T-helper 1 cell treated with Interleukin-12 subunit alpha and Interleukin-12 subunit beta and Interleukin-4 antibody, amounts not matched to agents 30 μg/mL and 1 μg/mL, for 36 hours (primary cell): Measurements from ENCODE around the gene NPTXR.
"Not testable (repeated sequence)": the region's sequence is repeated elsewhere in the genome, so short reads cannot be mapped to it uniquely, and the experiment has no call there.

Experiments used
- H3K27ac Mint-ChIP-seq: one replicate; pipeline ENCODE4 v1.8.0; 2021; ENCODE audit warnings: mild to moderate bottlenecking, mixed read lengths
- H3K27me3 Mint-ChIP-seq: one replicate; pipeline ENCODE4 v1.8.0; 2021; ENCODE audit warnings: low read depth, mixed read lengths
- H3K36me3 Mint-ChIP-seq: one replicate; pipeline ENCODE4 v1.8.0; 2021; ENCODE audit warnings: low read depth, mixed read lengths
- H3K4me1 Mint-ChIP-seq: one replicate; pipeline ENCODE4 v1.8.0; 2021; ENCODE audit warnings: low read depth, mixed read lengths
- H3K4me3 Mint-ChIP-seq: one replicate; pipeline ENCODE4 v1.8.0; 2021; ENCODE audit warnings: mild to moderate bottlenecking, moderate library complexity, mixed read lengths
- H3K9me3 Mint-ChIP-seq: one replicate; pipeline ENCODE4 v1.8.0; 2021; ENCODE audit warnings: mixed read lengths

NPTXR gene

DNA sequence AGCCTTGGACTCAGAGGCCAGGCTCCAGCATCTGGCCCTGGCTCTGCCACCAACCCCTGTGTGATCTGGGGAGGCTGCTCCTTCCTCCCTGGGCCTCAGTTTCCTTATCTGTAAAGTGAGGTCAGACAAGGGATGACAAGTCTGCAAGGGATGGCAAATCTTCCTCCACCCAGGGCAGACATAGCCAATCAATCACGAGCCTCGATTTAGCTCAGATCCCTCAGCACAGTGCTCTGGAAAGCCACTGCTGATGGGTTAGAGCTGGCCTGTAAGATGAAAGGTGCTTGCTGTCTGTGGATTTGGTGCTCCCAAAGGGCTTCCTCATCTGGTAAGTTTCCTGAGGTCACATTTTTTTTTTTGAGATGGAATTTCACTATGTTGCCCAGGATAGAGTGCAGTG is 20.2 kb downstream of the NPTXR start:
- Mint-ChIP-seq H3K36me3 (no peaks in the 10 kb centered on the region), H3K4me3 (no peak overlapping the region), H3K27ac (no peak overlapping the region), H3K27me3 (no peaks in the 10 kb centered on the region), H3K4me1 (peaks cover 3% of the 10 kb centered on the region), H3K9me3 (no peaks in the 10 kb centered on the region)

DNA sequence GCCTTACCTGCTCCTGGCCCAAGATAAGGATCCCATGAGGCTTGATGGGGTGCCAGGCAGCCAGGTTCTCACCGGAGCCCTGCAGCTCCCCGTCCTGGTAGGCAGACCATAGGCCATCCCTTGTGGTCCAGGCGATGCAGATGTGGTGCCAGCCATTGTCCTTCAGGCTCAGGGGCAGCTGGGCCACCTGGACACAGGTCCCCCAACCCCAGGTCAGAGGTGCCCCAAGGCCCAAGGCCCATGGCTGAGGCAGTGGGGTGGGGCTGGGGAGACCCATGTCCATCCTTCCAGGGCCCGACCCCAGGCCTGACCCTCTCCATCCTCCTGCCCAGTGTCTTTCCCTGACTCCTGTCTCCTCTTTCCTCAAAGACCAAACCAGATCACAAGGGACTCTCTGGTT is 20.8 kb downstream of the NPTXR start:
- Mint-ChIP-seq H3K36me3 (no peaks in the 10 kb centered on the region), H3K4me1 (peaks cover 3% of the 10 kb centered on the region), H3K27me3 (no peaks in the 10 kb centered on the region), H3K4me3 (no peak overlapping the region), H3K9me3 (no peaks in the 10 kb centered on the region), H3K27ac (no peak overlapping the region)

DNA sequence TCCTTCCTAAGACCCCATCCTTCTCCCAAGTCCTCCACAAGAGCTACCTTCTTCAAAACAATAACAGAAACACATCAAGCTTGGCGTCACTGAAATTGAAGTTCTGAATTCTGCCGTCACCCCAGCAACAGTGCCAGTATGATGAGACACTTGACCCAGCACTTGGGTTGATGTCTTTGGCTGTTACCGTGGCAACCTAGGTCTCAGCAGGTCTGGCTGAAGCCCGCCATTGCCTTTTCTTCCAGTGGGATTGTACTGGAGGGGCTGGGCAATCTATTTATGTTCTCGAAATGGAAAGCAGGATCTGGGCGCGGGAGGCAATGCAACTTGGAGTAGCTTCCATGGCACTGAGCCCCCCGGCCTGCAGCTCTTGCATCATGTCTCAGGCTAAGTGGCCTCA is 23.8 kb downstream of the NPTXR start:
- no peak overlapping the region for H3K27ac Mint-ChIP-seq
- H3K36me3 Mint-ChIP-seq: no peaks in the 10 kb centered on the region
- peaks cover 3% of the 10 kb centered on the region for H3K4me1 Mint-ChIP-seq
- H3K4me3 Mint-ChIP-seq: no peak overlapping the region
- peaks cover 5% of the 10 kb centered on the region for H3K27me3 Mint-ChIP-seq
- H3K9me3 Mint-ChIP-seq: no peaks in the 10 kb centered on the region

DNA sequence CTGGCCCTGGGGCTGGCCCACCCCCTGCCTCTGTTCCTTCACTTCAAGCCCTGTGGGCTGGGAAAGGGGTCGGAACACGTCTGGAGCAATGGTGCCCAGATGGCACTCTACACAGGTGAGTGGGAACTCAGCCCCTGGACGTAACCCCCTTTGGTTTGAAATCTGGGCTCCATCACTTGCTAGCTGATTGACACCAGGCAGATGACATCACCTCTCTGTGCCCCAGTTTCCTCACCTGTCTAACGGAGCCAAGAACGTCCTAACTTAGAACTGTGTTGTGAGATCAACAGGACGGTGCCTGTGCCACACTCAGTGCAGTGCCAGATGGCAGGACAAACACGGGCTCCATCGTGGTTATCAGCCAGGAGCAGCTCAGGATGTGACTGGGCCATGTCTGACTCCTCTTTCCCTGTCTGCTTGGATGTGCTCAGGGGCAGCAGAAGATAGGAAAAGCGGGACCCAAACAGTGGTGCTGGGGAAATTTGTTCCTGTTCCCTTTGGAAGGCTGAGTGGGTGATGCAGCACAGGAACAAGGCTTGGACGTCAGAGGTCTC is 24.4 kb downstream of the NPTXR start:
- H3K36me3 Mint-ChIP-seq: no peaks in the 10 kb centered on the region
- peaks cover 5% of the 10 kb centered on the region for H3K27me3 Mint-ChIP-seq
- no peak overlapping the region for H3K27ac Mint-ChIP-seq
- H3K4me3 Mint-ChIP-seq: no peak overlapping the region
- no peaks in the 10 kb centered on the region for H3K9me3 Mint-ChIP-seq
- peaks cover 2% of the 10 kb centered on the region for H3K4me1 Mint-ChIP-seq

DNA sequence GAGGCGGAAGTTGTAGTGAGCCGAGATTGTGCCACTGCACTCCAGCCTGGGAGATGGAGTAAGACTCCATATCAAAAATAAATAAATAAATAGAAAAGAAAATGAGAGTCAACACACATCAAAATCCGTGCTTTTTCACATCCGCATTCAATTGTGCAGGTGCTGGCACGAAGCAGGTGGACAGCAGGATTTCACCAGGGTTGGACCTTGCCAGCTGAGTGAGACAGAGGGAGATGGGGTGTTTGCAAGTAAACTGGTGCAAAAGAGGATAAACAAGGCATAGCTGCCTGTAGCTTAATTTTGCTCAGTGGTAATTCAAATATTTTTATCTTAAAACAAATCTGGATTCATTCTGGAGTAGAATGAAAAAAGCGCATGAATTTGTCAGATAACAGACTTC is 26.6 kb downstream of the NPTXR start:
- H3K27ac Mint-ChIP-seq: no peak overlapping the region
- H3K36me3 Mint-ChIP-seq: no peaks in the 10 kb centered on the region
- H3K9me3 Mint-ChIP-seq: no peaks in the 10 kb centered on the region
- H3K4me3 Mint-ChIP-seq: no peak overlapping the region
- H3K27me3 Mint-ChIP-seq: peaks cover 5% of the 10 kb centered on the region
- no peaks in the 10 kb centered on the region for H3K4me1 Mint-ChIP-seq

- H3K27ac Mint-ChIP-seq: no peak overlapping the region
- H3K9me3 Mint-ChIP-seq: no peaks in the 10 kb centered on the region
- H3K4me1 Mint-ChIP-seq: no peaks in the 10 kb centered on the region
- H3K27me3 Mint-ChIP-seq: peaks cover 10% of the 10 kb centered on the region
- no peak overlapping the region for H3K4me3 Mint-ChIP-seq
- no peaks in the 10 kb centered on the region for H3K36me3 Mint-ChIP-seq
Measured at GRCh38 chr22:38815842-38816241, 28.0 kb downstream of the NPTXR start.

GRCh38 chr22:38811241-38811640 is 32.6 kb downstream of the NPTXR start:
- Mint-ChIP-seq H3K4me3 (no peak overlapping the region), H3K27ac (no peak overlapping the region), H3K36me3 (no peaks in the 10 kb centered on the region), H3K4me1 (no peaks in the 10 kb centered on the region), H3K27me3 (peaks cover 6% of the 10 kb centered on the region), H3K9me3 (peaks cover 9% of the 10 kb centered on the region)

DNA sequence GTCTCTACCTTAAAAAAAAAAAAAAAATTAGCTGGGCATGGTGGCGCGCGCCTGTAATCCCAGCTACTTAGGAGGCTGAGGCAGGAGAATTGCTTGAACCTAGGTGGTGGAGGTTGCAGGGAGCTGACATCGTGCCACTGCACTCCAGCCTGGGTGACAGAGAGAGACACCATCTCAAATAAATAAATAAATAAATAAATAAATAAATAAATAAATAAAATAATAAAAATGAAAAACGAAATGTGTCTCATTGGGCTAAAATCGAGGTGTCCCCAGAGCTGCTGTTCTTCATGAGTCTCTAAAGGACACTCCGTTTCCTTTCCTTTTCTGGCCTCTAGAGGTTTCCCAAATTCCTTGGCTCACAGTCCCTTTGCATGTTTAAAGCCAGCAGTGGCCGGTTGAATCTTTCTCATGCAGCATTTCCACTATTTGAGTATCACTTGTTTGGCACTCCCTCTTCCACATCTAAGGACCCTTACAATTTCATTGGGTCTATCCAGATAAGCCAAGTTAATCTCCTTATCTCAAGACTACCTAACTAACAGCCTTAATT is 38.7 kb downstream of the NPTXR start:
- not testable (repeated sequence) for H3K4me3 Mint-ChIP-seq, H3K36me3 Mint-ChIP-seq, H3K4me1 Mint-ChIP-seq, H3K9me3 Mint-ChIP-seq, H3K27ac Mint-ChIP-seq
- peaks cover 24% of the 10 kb centered on the region for H3K27me3 Mint-ChIP-seq

- Mint-ChIP-seq H3K27ac (no peak overlapping the region), H3K4me1 (peaks cover 8% of the 10 kb centered on the region), H3K27me3 (peaks cover 31% of the 10 kb centered on the region), H3K36me3 (peaks cover 2% of the 10 kb centered on the region), H3K9me3 (peaks cover 3% of the 10 kb centered on the region), H3K4me3 (no peak overlapping the region)
Measured at GRCh38 chr22:38802671-38803121, 41.1 kb downstream of the NPTXR start.

DNA sequence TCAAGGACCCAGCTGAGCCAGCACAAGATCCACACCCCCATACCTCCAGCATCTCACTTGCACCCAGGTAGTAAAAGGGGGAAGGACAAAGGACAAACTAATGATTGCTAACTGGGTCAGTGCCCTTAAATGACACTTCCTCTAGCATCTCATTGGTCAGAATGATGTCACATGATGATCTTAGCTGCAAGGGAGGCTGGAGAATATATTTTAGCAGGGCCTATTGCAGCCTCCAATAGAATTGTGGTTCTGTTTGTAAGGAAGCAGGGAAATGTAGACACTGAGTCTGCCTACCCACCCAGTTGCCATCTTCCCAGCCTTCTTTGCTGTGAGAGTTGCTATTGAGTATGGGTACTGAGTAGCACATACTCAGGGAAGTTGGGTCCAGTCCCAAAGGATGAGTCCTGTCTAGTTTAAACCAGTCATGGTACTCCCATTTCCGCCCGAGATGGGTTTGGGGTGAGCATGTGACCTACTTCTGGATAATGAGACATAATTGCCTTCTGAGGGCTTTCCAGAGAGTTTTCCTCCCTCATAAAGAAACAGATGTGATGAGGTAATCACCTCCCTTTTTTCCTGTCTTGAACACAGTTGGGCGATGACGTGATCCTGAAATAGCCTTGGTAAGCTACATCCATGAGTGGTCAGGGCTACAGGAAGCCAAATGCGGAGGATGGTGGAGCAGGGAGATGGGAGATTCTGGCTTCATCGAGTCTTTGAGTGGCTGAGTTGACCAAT is 44.4 kb downstream of the NPTXR start:
- Mint-ChIP-seq H3K27me3 (peaks cover 39% of the 10 kb centered on the region), H3K4me1 (peaks cover 14% of the 10 kb centered on the region), H3K9me3 (peaks cover 3% of the 10 kb centered on the region), H3K36me3 (peaks cover 2% of the 10 kb centered on the region), H3K27ac (no peak overlapping the region), H3K4me3 (no peak overlapping the region)

- Mint-ChIP-seq H3K36me3 (peaks cover 2% of the 10 kb centered on the region), H3K27me3 (peaks cover 36% of the 10 kb centered on the region), H3K4me3 (no peak overlapping the region), H3K4me1 (peaks cover 18% of the 10 kb centered on the region), H3K27ac (no peak overlapping the region), H3K9me3 (peaks cover 3% of the 10 kb centered on the region)
Measured at GRCh38 chr22:38798496-38798895, 45.3 kb downstream of the NPTXR start.

DNA sequence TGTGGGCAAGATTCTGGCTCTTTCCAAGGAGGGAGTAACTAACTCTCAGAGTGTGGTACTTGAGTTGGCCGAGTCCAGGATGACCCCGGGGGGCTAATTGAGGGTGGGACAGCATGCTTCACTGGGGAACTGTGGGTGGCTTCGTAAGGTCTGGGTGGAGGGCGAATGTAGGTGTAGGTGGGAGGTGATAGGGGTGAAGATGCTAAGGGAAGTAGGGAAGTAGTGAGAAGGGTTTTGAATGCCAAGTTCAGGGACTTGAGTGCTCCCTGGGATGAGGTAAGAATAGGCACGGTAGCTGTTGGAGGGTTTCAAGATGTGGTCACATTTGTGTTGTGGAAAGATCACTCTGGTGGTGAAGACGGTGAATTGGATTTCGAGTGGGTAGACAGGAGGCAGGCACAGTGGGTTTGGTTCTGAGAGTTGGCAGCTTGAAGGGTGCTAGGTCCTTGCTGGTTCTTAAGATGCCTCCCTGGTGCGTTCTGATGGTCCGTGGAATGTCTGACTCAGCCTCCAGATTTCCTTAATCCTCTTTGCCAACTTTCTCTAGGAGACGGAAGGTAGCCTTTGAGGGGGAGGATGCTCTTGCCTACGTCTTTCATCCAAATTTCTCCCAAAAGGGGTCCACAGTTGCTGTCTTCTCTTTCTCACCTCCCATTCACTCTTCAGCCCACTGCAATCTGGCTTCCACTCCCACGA is 47.4 kb downstream of the NPTXR start:
- H3K4me1 Mint-ChIP-seq: peaks cover 25% of the 10 kb centered on the region
- H3K36me3 Mint-ChIP-seq: peaks cover 2% of the 10 kb centered on the region
- H3K9me3 Mint-ChIP-seq: peaks cover 3% of the 10 kb centered on the region
- H3K4me3 Mint-ChIP-seq: no peak overlapping the region
- peaks cover 22% of the 10 kb centered on the region for H3K27me3 Mint-ChIP-seq
- H3K27ac Mint-ChIP-seq: no peak overlapping the region

- H3K27me3 Mint-ChIP-seq: peaks cover 15% of the 10 kb centered on the region
- H3K4me3 Mint-ChIP-seq: peak overlapping the region; percentile 36
- H3K4me1 Mint-ChIP-seq: peaks cover 25% of the 10 kb centered on the region
- no peak overlapping the region for H3K27ac Mint-ChIP-seq
- H3K36me3 Mint-ChIP-seq: peaks cover 2% of the 10 kb centered on the region
- H3K9me3 Mint-ChIP-seq: peaks cover 3% of the 10 kb centered on the region
Measured at GRCh38 chr22:38795569-38795968, 48.3 kb downstream of the NPTXR start.

DNA sequence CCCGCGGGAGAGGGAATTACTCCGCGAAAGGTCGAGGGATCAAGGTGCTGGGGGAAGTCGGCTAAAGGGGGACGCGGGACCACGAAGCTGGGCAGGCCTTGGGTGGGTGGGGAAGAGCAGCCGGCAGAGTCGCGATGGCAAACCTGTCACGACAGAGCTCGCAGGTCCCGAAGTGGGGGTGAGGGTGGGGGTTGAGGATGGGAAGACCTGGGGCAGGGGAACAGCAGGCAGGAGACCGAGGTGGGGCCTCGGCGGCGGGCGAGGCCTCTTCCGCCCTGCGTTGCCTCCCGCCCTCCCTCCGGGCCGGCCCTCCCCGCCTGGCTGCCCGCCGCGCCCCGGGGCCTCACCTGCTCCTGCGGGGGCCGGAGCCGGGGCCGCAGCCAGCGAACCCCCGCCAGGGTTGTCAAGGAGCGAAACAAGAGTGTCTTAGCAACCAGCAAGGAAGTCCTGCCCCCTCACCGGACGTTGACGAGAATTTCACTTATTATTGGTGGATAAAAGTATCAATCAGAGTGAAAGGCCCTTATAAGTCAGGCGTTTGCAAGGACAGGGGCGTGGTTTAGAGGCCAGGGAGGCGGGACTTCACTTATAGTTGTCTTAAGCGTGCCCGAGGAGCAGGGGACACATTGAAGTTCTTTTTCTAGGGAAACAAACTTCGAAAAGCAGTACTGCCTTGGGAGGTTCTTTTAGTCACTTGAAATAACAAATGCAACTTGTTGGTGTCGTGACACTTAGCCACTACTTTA is 49.9 kb downstream of the NPTXR start, which contains the start of gene DNAL4:
TSS of gene DNAL4 (minus strand) at position 423 of the 746 bp plus-strand sequence. CDS start 11,412 bp downstream, outside the sequence.
- Mint-ChIP-seq H3K27ac (peak within 1 kb of the TSS; percentile 68), H3K9me3 (peaks cover 2% of the 10 kb centered on the region), H3K27me3 (peaks cover 15% of the 10 kb centered on the region), H3K36me3 (peaks cover 2% of the 10 kb centered on the region), H3K4me3 (peak within 1 kb of the TSS; percentile 88), H3K4me1 (peaks cover 24% of the 10 kb centered on the region)
